SIG-M5 (cell line): Measurements from ENCODE around the gene EEF1AKMT2.
A peak's percentile ranks its signal among the peaks of the same experiment; 100 is the strongest.
"Not testable (repeated sequence)": the region's sequence is repeated elsewhere in the genome, so short reads cannot be mapped to it uniquely, and the experiment has no call there.

Source experiments
- DNase-seq: peaks from one replicate; lab custom pipeline; 2025; lab: John Stamatoyannopoulos, UW

The EEF1AKMT2 gene

DNA sequence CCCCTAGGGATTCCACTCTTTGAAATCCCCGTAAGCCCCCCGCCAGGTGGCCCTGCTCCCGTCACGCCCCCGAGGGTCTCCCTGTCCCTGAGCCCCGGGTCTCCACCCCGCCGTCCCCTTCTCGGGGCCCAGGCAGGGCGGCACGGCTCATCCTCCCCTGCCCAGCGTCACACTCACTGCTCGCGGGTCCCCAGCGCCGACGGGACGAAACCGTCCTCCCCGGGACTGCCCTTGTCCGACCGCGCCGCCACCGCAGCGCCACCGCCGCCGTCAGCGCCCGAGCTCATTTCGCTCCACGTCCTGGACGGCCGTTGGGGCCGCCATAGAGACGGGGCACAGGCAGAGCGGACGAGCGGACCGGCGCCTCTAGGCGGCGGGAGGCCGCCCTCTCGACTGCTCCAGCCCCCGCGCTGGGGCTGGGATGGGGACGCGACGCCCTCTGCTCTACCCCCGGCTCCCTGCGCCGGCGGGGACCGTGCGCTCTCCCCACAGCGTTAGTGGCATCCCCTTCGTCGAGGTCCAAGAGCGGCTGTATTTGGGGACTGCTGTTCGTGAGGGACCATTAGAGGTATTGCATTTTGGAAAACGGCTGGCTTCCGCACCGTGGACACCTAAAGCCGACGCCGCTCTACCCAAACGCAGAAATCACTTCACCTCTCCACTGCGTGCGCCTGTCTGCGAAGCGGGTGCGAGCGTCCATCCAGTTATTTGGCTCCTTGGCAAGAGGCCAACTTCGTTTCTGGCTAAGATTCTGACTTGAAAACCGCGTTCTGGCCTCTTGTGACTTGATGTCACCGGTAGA, at the start of gene EEF1AKMT2:
Gene EEF1AKMT2, minus strand, starts transcription at position 341 of the 802 bp plus-strand sequence. Its CDS starts 54 bp downstream, at position 287.
- peak; percentile 2 for DNase-seq

GRCh38 chr10:124837687-124838086, 46.0 kb upstream of the EEF1AKMT2 start:
- no peak for DNase-seq

GRCh38 chr10:124831116-124831515, 39.4 kb upstream of the EEF1AKMT2 start:
- no peak for DNase-seq

- DNase-seq, result no peak
Measured at GRCh38 chr10:124830445-124830844, 38.8 kb upstream of the EEF1AKMT2 start.

DNA sequence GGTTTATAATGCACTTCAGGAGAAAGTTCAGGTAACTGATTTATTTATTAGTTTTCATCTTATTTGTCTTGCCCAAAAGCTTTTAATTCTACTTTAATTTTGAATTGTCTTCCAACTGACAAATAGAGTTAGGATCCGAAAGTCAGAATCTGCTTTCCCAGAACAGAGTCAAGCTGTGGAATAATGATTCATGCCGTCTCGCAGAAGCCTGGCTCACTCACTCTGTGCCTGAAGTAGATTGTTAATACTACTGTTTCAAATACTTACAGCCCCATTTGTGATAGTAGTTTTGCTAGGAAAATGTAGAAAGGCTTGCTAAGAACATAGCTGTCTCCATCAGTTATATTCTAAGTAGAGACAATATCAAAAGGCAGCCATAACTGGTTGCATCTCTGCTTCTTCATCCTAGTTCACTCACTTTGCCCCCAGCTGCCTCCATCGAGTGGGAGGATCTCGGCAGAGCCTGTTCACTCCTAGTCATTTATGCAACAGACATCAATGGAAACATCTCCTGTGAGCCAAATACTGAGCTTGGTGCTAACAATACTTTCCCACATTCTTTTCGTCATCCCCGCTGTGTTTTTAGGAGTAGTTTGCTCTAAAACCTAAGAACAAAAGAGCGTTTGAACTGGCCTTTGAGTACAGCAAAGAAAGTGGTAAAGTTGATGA, 37.9 kb upstream of the EEF1AKMT2 start:
- DNase-seq, result no peak

- DNase-seq, result no peak
Measured at GRCh38 chr10:124827474-124827873, 35.8 kb upstream of the EEF1AKMT2 start.

- no peak for DNase-seq
Measured at GRCh38 chr10:124826262-124826661, 34.6 kb upstream of the EEF1AKMT2 start.

GRCh38 chr10:124825702-124826101, 34.0 kb upstream of the EEF1AKMT2 start:
- no peak for DNase-seq

DNA sequence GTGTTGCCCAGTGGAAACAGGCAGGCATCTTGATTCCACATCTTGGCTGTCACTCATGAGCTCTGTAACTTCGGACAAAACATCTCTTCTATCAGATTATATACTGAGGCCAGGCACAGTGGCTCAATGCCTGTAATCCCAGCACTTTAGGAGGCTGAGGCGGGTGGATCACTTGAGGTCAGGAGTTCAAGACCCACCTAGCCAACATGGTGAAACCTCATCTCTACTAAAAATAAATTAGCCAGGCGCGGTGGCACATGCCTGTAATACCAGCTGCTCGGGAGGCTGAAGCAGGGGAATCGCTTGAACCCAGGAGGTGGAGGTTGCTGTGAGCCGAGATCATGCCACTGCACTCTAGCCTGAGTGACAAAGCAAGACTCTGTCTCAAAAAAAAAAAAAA, 33.2 kb upstream of the EEF1AKMT2 start:
- DNase-seq, result not testable (repeated sequence)

- DNase-seq, result no peak
Measured at GRCh38 chr10:124824507-124824906, 32.8 kb upstream of the EEF1AKMT2 start.

DNA sequence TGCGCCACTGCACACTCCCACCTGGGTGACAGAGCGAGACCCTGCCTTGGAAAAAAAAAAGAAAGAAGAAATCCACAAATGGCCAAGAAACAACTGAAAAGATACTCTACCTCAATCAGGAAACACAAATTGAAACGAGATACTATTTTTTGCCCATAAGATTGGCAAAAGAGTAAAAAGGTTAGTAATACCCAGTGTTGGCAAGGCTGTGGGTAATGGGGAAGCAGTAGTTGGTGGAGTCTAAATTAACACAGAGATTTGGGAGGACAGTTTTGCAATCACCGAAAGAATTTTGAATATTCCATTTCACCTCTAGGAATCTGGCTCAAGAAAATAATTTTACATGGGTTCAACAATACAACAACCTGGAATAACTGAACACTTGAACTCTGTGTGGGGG, 29.8 kb upstream of the EEF1AKMT2 start:
- DNase-seq, result no peak

- DNase-seq, result no peak
Measured at GRCh38 chr10:124820121-124820520, 28.4 kb upstream of the EEF1AKMT2 start.

GRCh38 chr10:124802313-124802675, 10.6 kb upstream of the EEF1AKMT2 start:
- peak; percentile 69 for DNase-seq

GRCh38 chr10:124799211-124799610, 7.5 kb upstream of the EEF1AKMT2 start:
- no peak for DNase-seq

- no peak for DNase-seq
Measured at GRCh38 chr10:124798781-124799180, 7.1 kb upstream of the EEF1AKMT2 start.

GRCh38 chr10:124798364-124798763, 6.7 kb upstream of the EEF1AKMT2 start:
- DNase-seq, result no peak

DNA sequence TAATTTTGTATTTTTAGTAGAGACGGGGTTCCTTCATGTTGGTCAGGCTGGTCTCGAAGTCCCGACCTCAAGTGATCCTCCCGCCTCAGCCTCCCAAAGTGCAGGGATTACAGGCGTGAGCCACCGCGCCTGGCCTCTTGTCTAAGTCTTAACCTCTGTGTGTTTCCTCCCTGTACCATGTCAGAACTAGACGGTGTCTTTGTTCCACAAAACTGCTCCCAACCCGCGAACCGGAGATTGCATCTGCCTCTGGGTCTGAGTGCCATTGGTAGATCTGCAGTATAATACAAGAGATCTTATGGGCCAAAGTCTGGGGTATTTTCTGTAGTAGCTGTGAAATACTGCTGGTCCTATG, 1.3 kb upstream of the EEF1AKMT2 start:
- DNase-seq, result no peak

- DNase-seq, result not testable (repeated sequence)
Measured at GRCh38 chr10:124782900-124783299, 8.8 kb downstream of the EEF1AKMT2 start.

- DNase-seq, result no peak
Measured at GRCh38 chr10:124768791-124769190, 22.9 kb downstream of the EEF1AKMT2 start.

- no peak for DNase-seq
Measured at GRCh38 chr10:124765256-124765655, 26.4 kb downstream of the EEF1AKMT2 start.

GRCh38 chr10:124763267-124763666, 28.4 kb downstream of the EEF1AKMT2 start:
- DNase-seq, result no peak

DNA sequence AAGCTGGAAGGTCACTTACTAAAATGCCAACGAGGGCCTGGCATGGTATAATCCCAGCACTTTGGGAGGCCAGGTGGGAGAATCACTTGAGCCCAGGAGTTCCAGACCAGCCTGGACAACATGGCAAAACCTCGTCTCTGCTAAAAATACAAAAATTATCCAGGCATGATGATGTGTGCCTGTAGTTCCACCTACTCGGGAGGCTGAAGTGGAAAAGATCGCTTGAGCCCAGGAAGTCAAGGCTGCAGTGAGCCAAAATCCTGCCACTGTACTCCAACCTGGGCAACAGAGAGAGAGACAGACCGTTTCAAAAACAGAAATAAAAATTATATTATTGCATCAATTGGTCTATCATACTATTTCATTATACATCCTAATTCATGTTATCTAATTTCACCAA, 29.4 kb downstream of the EEF1AKMT2 start:
- DNase-seq, result no peak

DNA sequence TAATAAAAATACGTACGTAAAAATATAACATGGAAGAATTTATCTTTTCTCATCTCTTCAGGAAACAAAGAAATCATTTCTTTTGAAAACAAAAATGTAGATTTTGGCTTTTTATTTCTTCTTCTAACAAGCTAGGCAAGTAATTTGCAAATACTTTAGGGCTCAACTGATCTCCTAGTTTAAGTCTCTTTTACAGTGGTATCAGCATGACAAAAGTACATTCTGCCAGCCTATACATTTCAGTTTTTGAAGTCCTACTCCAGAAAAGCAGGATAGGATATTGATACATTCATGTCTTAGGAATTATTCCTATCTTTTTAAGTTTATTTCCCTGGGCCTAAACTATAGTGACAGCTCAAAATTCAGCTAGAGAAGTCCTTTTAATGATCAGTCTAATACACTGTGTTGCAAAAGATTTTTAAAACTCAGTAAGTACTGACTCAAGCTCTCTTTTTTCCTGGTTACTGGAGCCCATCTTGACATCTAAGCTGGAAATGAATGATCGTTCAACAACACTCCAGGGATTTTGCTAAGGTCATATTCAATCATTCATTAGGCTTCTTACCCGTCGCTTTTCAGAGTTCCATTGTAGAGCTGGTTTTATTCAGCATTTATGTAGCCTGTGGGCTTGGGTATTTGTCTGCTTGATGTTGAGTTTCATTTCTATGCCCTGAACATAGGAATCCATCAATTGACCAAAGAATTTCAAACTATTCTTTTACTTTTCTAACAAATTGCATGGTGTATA, 35.4 kb downstream of the EEF1AKMT2 start:
- DNase-seq, result no peak
